Mesendoderm (in vitro differentiated cells): ENCODE data around the gene AK5.

Experiments used
- DNase-seq: peaks from one replicate; pipeline ENCODE4 v3.0.0; 2013
- H2AK5ac ChIP-seq: 2 replicates; pipeline ENCODE4 v1.6.1; 2013; ENCODE audit warnings: low read length, inconsistent platforms
- H2BK120ac ChIP-seq: 2 replicates; pipeline ENCODE4 v1.6.1; 2013; ENCODE audit warnings: low read depth, mild to moderate bottlenecking, low read length, moderate library complexity, mixed read lengths
- H2BK15ac ChIP-seq: replicated peaks from 2 replicates; pipeline ENCODE4 v1.6.1; 2013; ENCODE audit warnings: low read depth, mild to moderate bottlenecking, moderate library complexity
- H2BK5ac ChIP-seq: 2 replicates; pipeline ENCODE4 v1.6.1; 2013; ENCODE audit warnings: low read length, inconsistent platforms
- H3K18ac ChIP-seq: 2 replicates; pipeline ENCODE4 v1.6.1; 2013; ENCODE audit warnings: mild to moderate bottlenecking, low read length, mixed read lengths
- H3K23ac ChIP-seq: one replicate; pipeline ENCODE4 v1.6.1; 2013; ENCODE audit warnings: low read length
- H3K27ac ChIP-seq: 2 replicates; pipeline ENCODE4 v1.5.1; 2013; ENCODE audit warnings: low read depth, mild to moderate bottlenecking, inconsistent platforms, low read length, moderate library complexity
- H3K27me3 ChIP-seq: 2 replicates; pipeline ENCODE4 v1.6.1; 2013; ENCODE audit warnings: low read length, control low read depth, mild to moderate bottlenecking, inconsistent platforms; ENCODE audit not compliant: insufficient read depth, poor library complexity
- H3K36me3 ChIP-seq: 2 replicates; pipeline ENCODE4 v1.6.1; 2013; ENCODE audit warnings: low read length, inconsistent platforms; ENCODE audit not compliant: control insufficient read depth, insufficient read depth
- H3K4ac ChIP-seq: one replicate; pipeline ENCODE4 v1.6.1; 2013; ENCODE audit warnings: low read depth, mild to moderate bottlenecking, low read length, moderate library complexity
- H3K4me1 ChIP-seq: 2 replicates; pipeline ENCODE4 v1.6.1; 2013; ENCODE audit warnings: low read depth, low read length, inconsistent platforms; ENCODE audit not compliant: control insufficient read depth
- H3K4me2 ChIP-seq: 2 replicates; pipeline ENCODE4 v1.6.1; 2013; ENCODE audit warnings: low read length
- H3K4me3 ChIP-seq: 2 replicates; pipeline ENCODE4 v1.5.1; 2013; ENCODE audit warnings: mild to moderate bottlenecking, low read length
- H3K56ac ChIP-seq: one replicate; pipeline ENCODE4 v1.6.1; 2013; ENCODE audit warnings: low read length
- H3K79me1 ChIP-seq: 2 replicates; pipeline ENCODE4 v1.6.1; 2013; ENCODE audit warnings: low read length, inconsistent platforms
- H3K79me2 ChIP-seq: 2 replicates; pipeline ENCODE4 v1.6.1; 2013; ENCODE audit warnings: mild to moderate bottlenecking, low read length; ENCODE audit not compliant: control insufficient read depth, insufficient read depth
- H3K9ac ChIP-seq: 2 replicates; pipeline ENCODE4 v1.6.1; 2013; ENCODE audit warnings: low read length, inconsistent platforms
- H4K5ac ChIP-seq: one replicate; pipeline ENCODE4 v1.6.1; 2013; ENCODE audit warnings: low read length
- H4K8ac ChIP-seq: one replicate; pipeline ENCODE4 v1.6.1; 2013; ENCODE audit warnings: low read depth, mild to moderate bottlenecking, control low read depth, low read length, moderate library complexity
- WGBS: extraction: QIAGEN DNeasy Blood & Tissue Kit; methylation state at CpG from one replicate; pipeline ENCODE4 v1.1.7; 2013; ENCODE audit warnings: low lambda C conversion rate, missing lambda C conversion rate; ENCODE audit not compliant: insufficient coverage; ENCODE audit errors: extremely low coverage; 5-methylcytosine and 5-hydroxymethylcytosine counted together

The AK5 gene

DNA sequence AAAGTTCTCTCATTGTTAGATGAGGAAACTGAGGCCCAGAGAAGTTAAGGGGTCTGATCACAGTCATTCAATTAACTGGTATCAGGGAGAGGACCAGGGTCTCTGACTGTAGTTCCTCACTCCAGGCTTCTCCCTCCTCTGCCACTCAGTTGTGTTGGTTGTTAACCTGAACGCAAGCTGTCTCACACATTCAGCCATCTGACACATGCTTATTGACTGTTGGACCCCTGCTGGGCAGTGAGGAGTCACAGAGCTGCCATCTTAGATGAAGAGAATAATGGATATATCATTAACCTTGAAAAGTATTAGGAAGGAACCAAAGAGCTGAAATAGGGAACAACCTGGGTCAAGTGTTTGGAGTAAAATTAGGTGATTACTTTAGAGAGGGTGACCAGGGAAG lies 205.8 kb downstream of the AK5 start:
- no peak overlapping the region for H3K27ac ChIP-seq
- no peaks in the 10 kb centered on the region for H3K79me2 ChIP-seq
- H2BK120ac ChIP-seq, result no peak overlapping the region
- H2AK5ac ChIP-seq, result no peak overlapping the region
- H3K4me3 ChIP-seq, result no peak overlapping the region
- H3K18ac ChIP-seq, result no peak overlapping the region
- H4K5ac ChIP-seq, result no peak overlapping the region
- no peak overlapping the region for H3K4ac ChIP-seq
- H3K9ac ChIP-seq, result no peak overlapping the region
- no peaks in the 10 kb centered on the region for H3K36me3 ChIP-seq
- no peak overlapping the region for H3K56ac ChIP-seq
- H2BK5ac ChIP-seq, result no peak overlapping the region
- no peak overlapping the region for H4K8ac ChIP-seq
- H3K27me3 ChIP-seq, result no peaks in the 10 kb centered on the region
- H3K4me1 ChIP-seq, result no peaks in the 10 kb centered on the region
- H3K4me2 ChIP-seq, result no peak overlapping the region
- no peak overlapping the region for H2BK15ac ChIP-seq
- no CpG with 5 or more reads among the region's 1 CpG for WGBS
- DNase-seq, result peak; percentile 82
- H3K23ac ChIP-seq, result no peak overlapping the region
- H3K79me1 ChIP-seq, result no peaks in the 10 kb centered on the region

DNA sequence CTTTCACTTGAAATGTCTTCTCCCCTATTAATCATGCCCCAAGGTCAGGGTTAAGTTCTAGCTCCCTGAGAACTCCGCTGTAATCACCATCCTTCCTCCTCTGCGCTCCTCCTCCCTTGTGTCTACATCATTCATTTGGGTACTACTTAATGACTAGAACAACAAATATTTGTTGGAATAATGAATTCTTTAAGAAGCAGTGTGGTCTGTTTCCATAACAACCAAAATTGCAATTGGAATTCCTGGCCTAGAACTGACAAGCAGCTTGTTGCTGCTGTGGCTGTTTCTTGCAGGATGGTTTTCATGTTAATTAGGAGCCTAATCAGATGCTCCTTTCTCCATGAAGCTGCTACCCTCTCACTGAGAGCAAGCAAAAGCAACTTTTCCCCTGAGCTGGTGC lies 208.1 kb downstream of the AK5 start:
- H3K4ac ChIP-seq, result no peak overlapping the region
- no peak overlapping the region for H3K4me2 ChIP-seq
- H4K8ac ChIP-seq, result no peak overlapping the region
- DNase-seq, result peak; percentile 26
- H3K79me1 ChIP-seq, result no peaks in the 10 kb centered on the region
- no peak overlapping the region for H3K18ac ChIP-seq
- H3K79me2 ChIP-seq, result no peaks in the 10 kb centered on the region
- H3K4me1 ChIP-seq, result no peaks in the 10 kb centered on the region
- no peak overlapping the region for H2AK5ac ChIP-seq
- H3K4me3 ChIP-seq, result no peak overlapping the region
- no peak overlapping the region for H3K23ac ChIP-seq
- H3K27ac ChIP-seq, result no peak overlapping the region
- H4K5ac ChIP-seq, result no peak overlapping the region
- H2BK120ac ChIP-seq, result no peak overlapping the region
- WGBS, result no CpG with 5 or more reads among the region's 2 CpGs
- H3K36me3 ChIP-seq, result no peaks in the 10 kb centered on the region
- H3K27me3 ChIP-seq, result no peaks in the 10 kb centered on the region
- no peak overlapping the region for H3K9ac ChIP-seq
- no peak overlapping the region for H2BK5ac ChIP-seq
- no peak overlapping the region for H3K56ac ChIP-seq
- no peak overlapping the region for H2BK15ac ChIP-seq

DNA sequence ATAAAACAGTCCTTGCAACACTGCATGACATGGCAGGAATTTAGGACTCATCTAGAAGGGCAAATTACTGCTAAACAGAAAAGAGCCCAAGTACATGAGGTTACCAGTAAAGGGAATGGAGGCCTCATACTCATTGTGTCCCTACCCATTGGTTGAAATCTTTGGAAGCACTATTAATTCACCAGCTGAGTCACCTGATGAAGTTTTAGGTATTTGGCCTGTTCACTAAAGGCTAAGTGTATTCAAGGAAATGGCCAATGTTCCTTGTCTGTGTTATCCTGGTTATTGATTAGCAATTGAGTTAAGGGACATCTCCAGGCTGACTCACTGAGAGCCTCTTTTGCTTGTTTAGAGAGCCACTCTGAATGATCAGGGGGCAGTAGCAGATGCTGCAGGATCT lies 212.2 kb downstream of the AK5 start:
- Histone ChIP-seq H3K18ac (no peak overlapping the region), H2AK5ac (no peak overlapping the region), H3K56ac (no peak overlapping the region), H3K79me2 (no peaks in the 10 kb centered on the region), H4K8ac (no peak overlapping the region), H3K9ac (no peak overlapping the region), H3K27ac (no peak overlapping the region), H3K4ac (no peak overlapping the region), H3K4me1 (no peaks in the 10 kb centered on the region), H3K27me3 (no peaks in the 10 kb centered on the region), H3K4me3 (no peak overlapping the region), H2BK120ac (no peak overlapping the region), H4K5ac (no peak overlapping the region), H2BK15ac (no peak overlapping the region), H2BK5ac (no peak overlapping the region), H3K79me1 (no peaks in the 10 kb centered on the region), H3K23ac (no peak overlapping the region), H3K4me2 (no peak overlapping the region), H3K36me3 (no peaks in the 10 kb centered on the region)
- DNase-seq, result no peak

DNA sequence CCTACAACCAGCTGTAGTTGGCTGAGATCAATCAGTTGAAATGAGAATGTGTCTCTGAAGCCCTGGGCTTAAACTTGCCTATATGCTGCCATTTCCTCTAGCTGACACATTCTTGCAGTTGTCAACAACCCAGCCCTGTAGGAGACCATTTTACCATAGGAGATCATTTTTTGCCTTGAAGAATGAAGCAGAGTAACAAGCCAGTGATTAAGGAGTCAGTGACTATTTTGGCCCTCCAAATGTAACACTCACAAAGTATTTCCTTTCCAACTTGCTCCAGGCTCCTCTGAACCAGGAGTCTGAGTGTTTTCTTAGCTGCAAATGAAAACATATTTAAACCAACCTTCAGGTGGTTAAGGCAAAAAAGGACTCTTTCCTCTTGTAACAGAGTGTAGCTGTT lies 217.1 kb downstream of the AK5 start:
- Histone ChIP-seq H3K4me2 (no peak overlapping the region), H2BK15ac (no peak overlapping the region), H3K27ac (no peak overlapping the region), H3K79me2 (no peaks in the 10 kb centered on the region), H3K79me1 (no peaks in the 10 kb centered on the region), H3K9ac (no peak overlapping the region), H3K18ac (no peak overlapping the region), H4K5ac (no peak overlapping the region), H3K23ac (no peak overlapping the region), H3K27me3 (no peaks in the 10 kb centered on the region), H3K4ac (no peak overlapping the region), H2BK5ac (no peak overlapping the region), H2AK5ac (no peak overlapping the region), H4K8ac (no peak overlapping the region), H3K56ac (no peak overlapping the region), H3K4me1 (no peaks in the 10 kb centered on the region), H3K36me3 (no peaks in the 10 kb centered on the region), H2BK120ac (no peak overlapping the region), H3K4me3 (no peak overlapping the region)
- DNase-seq, result no peak

DNA sequence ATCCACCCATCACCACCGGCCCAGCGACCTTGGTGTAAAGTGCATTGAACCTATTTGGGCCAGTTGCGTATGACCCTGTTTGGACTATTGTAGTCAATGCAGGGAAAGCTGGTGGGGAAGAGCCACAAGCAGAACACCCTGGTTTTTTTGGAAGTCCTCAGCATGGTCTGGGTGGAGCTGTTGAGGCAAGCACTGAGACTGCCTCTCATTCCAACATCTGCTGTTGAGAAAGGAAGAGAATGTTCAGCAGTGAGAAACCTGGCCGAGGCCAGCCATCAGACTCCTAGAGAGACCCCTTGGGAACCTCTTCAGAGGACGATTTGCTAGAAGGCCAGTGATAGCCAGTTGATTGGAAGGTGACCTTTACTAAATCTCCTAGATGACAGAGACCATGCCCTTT lies 217.6 kb downstream of the AK5 start:
- Histone ChIP-seq H2BK120ac (no peak overlapping the region), H2BK5ac (no peak overlapping the region), H2BK15ac (no peak overlapping the region), H3K79me1 (no peaks in the 10 kb centered on the region), H3K36me3 (no peaks in the 10 kb centered on the region), H3K4me2 (no peak overlapping the region), H4K8ac (no peak overlapping the region), H3K27me3 (no peaks in the 10 kb centered on the region), H3K27ac (no peak overlapping the region), H3K56ac (no peak overlapping the region), H3K4ac (no peak overlapping the region), H3K79me2 (no peaks in the 10 kb centered on the region), H3K23ac (no peak overlapping the region), H3K18ac (no peak overlapping the region), H2AK5ac (no peak overlapping the region), H3K9ac (no peak overlapping the region), H4K5ac (no peak overlapping the region), H3K4me3 (no peak overlapping the region), H3K4me1 (no peaks in the 10 kb centered on the region)
- WGBS, result no CpG with 5 or more reads among the region's 5 CpGs
- no peak for DNase-seq

DNA sequence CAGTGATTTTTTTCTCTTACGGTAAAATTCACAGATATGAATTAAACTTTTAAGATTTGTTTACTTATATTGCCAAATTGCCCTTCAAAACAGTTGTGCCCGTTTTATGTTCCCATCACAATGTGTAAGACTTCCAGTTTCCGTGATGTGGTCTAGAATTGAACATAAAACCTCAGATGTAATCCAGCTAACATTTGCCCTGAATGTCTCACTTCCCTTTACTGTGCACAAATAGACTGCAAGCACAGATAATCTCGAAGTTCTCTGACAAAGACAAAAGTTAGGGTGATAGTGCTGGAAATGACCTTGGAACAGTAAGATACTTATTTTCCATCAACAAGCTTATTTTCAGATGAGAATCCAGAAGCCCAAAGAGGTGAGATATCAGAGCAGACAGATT lies 223.2 kb downstream of the AK5 start:
- Histone ChIP-seq H3K4me2 (no peak overlapping the region), H2AK5ac (no peak overlapping the region), H3K23ac (no peak overlapping the region), H3K4ac (no peak overlapping the region), H3K56ac (no peak overlapping the region), H3K4me3 (no peak overlapping the region), H4K8ac (no peak overlapping the region), H3K36me3 (no peaks in the 10 kb centered on the region), H2BK5ac (no peak overlapping the region), H3K79me1 (no peaks in the 10 kb centered on the region), H3K79me2 (no peaks in the 10 kb centered on the region), H3K27ac (no peak overlapping the region), H3K18ac (no peak overlapping the region), H2BK15ac (no peak overlapping the region), H3K27me3 (no peaks in the 10 kb centered on the region), H3K4me1 (no peaks in the 10 kb centered on the region), H3K9ac (no peak overlapping the region), H2BK120ac (no peak overlapping the region), H4K5ac (no peak overlapping the region)
- DNase-seq, result no peak
- WGBS, result no CpG with 5 or more reads among the region's 4 CpGs
